Testis (tissue), 2 donors: Measurements from ENCODE around the gene KIFC3.

Experiments
- POLR2A ChIP-seq: fragments of 450-650 bp; IDR thresholded peaks from one replicate; pipeline ENCODE4 v1.6.1; 2017; ENCODE audit warnings: antibody characterized with exemption, mild to moderate bottlenecking, moderate library complexity
- TF ChIP-seq, protein P1 (sequence below), 3 experiments: fragments of 450-650 bp in 2 of 3; fragments of 200-600 bp in 1 of 3; sonication (generic) in 1 of 3; IDR thresholded peaks; one replicate each; pipeline ENCODE4 v1.5.1; 2016 to 2019; ENCODE audit warnings: antibody characterized with exemption in 3 of 3, mild to moderate bottlenecking in 2 of 3, moderate library complexity in 1 of 3

DNA sequence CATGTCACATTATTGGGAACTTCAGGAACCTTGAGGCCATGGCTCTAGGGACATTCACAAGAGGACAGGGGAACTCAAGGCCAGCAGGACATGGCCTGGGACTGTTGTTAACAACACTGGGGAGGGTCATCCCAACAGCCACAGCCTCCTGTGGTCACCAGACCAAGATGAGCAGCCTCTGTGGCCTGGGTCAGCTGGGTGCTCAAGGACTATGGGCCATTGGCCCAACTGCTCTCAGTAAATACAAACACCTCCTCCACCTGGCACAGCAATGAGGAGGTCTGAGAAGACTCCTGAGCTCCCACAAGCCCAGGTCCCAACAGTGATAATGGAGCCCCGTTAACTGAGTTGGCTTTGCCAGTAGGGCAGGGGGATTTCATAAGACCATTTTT lies 20.9 kb downstream of the KIFC3 start:
- TF ChIP-seq, protein P1, sequence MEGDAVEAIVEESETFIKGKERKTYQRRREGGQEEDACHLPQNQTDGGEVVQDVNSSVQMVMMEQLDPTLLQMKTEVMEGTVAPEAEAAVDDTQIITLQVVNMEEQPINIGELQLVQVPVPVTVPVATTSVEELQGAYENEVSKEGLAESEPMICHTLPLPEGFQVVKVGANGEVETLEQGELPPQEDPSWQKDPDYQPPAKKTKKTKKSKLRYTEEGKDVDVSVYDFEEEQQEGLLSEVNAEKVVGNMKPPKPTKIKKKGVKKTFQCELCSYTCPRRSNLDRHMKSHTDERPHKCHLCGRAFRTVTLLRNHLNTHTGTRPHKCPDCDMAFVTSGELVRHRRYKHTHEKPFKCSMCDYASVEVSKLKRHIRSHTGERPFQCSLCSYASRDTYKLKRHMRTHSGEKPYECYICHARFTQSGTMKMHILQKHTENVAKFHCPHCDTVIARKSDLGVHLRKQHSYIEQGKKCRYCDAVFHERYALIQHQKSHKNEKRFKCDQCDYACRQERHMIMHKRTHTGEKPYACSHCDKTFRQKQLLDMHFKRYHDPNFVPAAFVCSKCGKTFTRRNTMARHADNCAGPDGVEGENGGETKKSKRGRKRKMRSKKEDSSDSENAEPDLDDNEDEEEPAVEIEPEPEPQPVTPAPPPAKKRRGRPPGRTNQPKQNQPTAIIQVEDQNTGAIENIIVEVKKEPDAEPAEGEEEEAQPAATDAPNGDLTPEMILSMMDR (IDR thresholded peaks at IDR 0.05) = no peak
- TF ChIP-seq POLR2A = no peak
